Transverse colon (tissue), 4 donors: Measurements from ENCODE around the gene COL13A1. TPM values are rescaled to one million over a fixed set of nuclear protein-coding genes. Genes with fewer than 3 reads are reported as not detected.

ENCODE experiments used
- DNase-seq: peaks from one replicate; pipeline ENCODE4 v3.0.0-alpha.2; 2019
- H3K27ac ChIP-seq, 4 donors: fragments of 200-600 bp; sonication (generic); 2 replicates each; pipeline ENCODE4 v1.5.1; 2016 to 2018; ENCODE audit warnings: inconsistent platforms in 4 of 4
- H3K27me3 ChIP-seq: fragments of 200-600 bp; sonication (generic); 2 replicates; pipeline ENCODE4 v1.5.1; 2017; ENCODE audit warnings: inconsistent platforms
- H3K36me3 ChIP-seq, 4 donors: fragments of 200-600 bp; sonication (generic); 2 replicates each; pipeline ENCODE4 v1.5.1; 2017 to 2019; ENCODE audit warnings: inconsistent platforms in 4 of 4
- H3K4me1 ChIP-seq, 4 donors: fragments of 200-600 bp; sonication (generic); 2 replicates each; pipeline ENCODE4 v1.5.1; 2017 to 2020; ENCODE audit warnings: inconsistent platforms in 4 of 4
- H3K4me3 ChIP-seq, 4 donors: fragments of 200-600 bp; sonication (generic); 1 replicate in 1 of 4; 2 replicates in 3 of 4; pipeline versions ENCODE4 v1.5.1 to v1.6.1; 2017 to 2019; ENCODE audit warnings: inconsistent platforms in 4 of 4
- H3K9me3 ChIP-seq, 2 donors: fragments of 200-600 bp; sonication (generic); 2 replicates each; pipeline ENCODE4 v1.5.1; 2017 to 2019; ENCODE audit warnings: inconsistent platforms in 2 of 2
- EP300 ChIP-seq: sonication (generic); formaldehyde crosslinking; IDR thresholded peaks from one replicate; pipeline ENCODE4 v1.6.1; 2017; ENCODE audit warnings: antibody characterized with exemption, low read depth
- POLR2A ChIP-seq: fragments of 450-650 bp; IDR thresholded peaks from one replicate; pipeline ENCODE4 v1.6.1; 2016; ENCODE audit warnings: antibody characterized with exemption, mild to moderate bottlenecking, moderate library complexity
- POLR2AphosphoS5 ChIP-seq, 3 donors: sonication (generic); formaldehyde crosslinking; IDR thresholded peaks; one replicate each; pipeline ENCODE4 v1.6.1; 2016; ENCODE audit warnings: antibody characterized with exemption in 3 of 3
- WGBS, 2 donors: methylation state at CpG; one replicate each; pipeline ENCODE4 v1.1.5; 2018; ENCODE audit warnings: low coverage in 1 of 2; 5-methylcytosine and 5-hydroxymethylcytosine counted together
- in situ Hi-C, 4 donors: fragments of 200-750 bp; cut with MboI; loops; one replicate each; pipeline versions ENCODE4 v1.15.0 to v1.15.1; 2017; ENCODE audit warnings: low sequenced_read_pairs in 3 of 4, low pct_ligation_motif_present in 1 of 4, low pct_unique_long_range_greater_than_20kb in 1 of 4
- intact Hi-C: fragments of 100-400 bp; cut with DNase I; formaldehyde crosslinking; loops from one replicate; pipeline ENCODE4 v1.15.1; 2023; ENCODE audit warnings: low total_unique reads
- total RNA-seq, 4 donors: library from RNA; depleted of rRNA; stranded (reverse); fragments of >200 nt; gene quantifications; one replicate each; pipeline ENCODE4 v1.1.0, GENCODE V29; 2016
- TF ChIP-seq, protein P1 (sequence below), 5 experiments: fragments of 200-600 bp in 3 of 5; fragments of 450-650 bp in 2 of 5; sonication (generic) in 3 of 5; IDR thresholded peaks; 1 replicate in 2 of 5; 2 replicates in 3 of 5; pipeline ENCODE4 v1.5.1; 2016 to 2017; ENCODE audit warnings: antibody characterized with exemption in 5 of 5, inconsistent platforms in 3 of 5, mild to moderate bottlenecking in 2 of 5, moderate library complexity in 1 of 5

COL13A1 gene
- total RNA-seq, 4 donors from 2014 or later = 0.68 to 8.2 (median 2.1) TPM

DNA sequence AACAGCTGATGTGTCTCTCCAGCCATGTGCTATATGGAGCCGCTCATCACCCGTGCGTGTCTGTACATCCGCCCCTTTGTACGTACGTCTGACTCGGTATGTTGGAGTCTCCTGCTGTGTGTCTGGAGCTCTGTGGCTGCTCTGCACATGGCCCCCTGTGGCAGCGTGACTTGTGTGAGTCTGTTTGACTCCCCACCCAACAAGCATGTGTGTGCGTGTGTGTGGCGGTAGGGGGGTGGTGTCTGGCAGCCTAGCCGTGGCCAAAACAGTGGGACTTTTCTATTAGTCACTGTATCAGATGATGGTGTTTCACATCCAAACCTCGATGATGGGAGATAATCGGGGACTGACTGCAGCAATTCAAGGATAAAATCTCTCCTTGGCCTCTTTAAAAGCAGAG lies 94.1 kb downstream of the COL13A1 start:
- no peak overlapping the region for H3K4me3 ChIP-seq
- H3K4me1 ChIP-seq = peaks cover 0 to 41% (median 16%) of the 10 kb centered on the region in 4 donors
- no peaks in the 10 kb centered on the region for H3K9me3 ChIP-seq
- in situ Hi-C loops = no loop called here
- TF ChIP-seq POLR2AphosphoS5 (IDR thresholded peaks at IDR 0.05) (no peak), POLR2A (no peak), EP300 (no peak)
- TF ChIP-seq, protein P1, sequence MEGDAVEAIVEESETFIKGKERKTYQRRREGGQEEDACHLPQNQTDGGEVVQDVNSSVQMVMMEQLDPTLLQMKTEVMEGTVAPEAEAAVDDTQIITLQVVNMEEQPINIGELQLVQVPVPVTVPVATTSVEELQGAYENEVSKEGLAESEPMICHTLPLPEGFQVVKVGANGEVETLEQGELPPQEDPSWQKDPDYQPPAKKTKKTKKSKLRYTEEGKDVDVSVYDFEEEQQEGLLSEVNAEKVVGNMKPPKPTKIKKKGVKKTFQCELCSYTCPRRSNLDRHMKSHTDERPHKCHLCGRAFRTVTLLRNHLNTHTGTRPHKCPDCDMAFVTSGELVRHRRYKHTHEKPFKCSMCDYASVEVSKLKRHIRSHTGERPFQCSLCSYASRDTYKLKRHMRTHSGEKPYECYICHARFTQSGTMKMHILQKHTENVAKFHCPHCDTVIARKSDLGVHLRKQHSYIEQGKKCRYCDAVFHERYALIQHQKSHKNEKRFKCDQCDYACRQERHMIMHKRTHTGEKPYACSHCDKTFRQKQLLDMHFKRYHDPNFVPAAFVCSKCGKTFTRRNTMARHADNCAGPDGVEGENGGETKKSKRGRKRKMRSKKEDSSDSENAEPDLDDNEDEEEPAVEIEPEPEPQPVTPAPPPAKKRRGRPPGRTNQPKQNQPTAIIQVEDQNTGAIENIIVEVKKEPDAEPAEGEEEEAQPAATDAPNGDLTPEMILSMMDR (IDR thresholded peaks at IDR 0.05) = no peak
- no peak overlapping the region for H3K27ac ChIP-seq
- H3K27me3 ChIP-seq = no peaks in the 10 kb centered on the region
- DNase-seq = no peak
- no peaks in the 10 kb centered on the region for H3K36me3 ChIP-seq
- WGBS, 2 donors = 82% methylated on average over 13 of the region's 13 CpGs; no CpG with 5 or more reads in 1 of the 2 donors
- intact Hi-C loops = no loop called here

DNA sequence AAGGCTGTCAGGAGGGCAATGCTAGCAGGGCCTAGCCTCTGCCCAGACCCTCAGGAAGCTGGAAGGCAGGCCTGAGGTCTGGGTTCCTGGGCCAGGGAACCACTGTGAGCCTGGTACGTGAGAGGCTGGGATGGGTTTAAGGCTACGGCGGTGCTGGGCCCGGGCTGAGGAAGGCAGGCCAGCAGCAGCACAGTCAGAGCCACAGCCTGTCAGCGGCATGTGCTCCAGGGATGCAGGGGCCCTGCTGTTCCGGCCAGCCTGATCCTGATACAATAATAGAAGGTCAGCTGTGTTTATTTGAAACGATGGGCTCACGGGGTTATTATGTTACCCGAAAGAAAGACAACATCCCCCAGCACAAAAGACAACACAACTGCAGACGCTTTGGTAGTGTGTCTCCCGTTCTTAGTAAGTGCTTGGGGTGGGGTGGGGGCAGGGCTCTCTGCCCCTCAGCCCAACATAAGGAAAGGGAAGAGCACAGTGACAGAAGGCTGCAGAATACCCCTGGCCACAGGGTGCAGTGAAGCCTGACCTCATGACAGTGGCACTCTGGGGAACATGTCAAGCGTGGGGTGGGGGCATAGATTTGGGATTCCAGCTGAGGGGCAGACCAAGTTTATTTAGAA lies 95.0 kb downstream of the COL13A1 start:
- Histone ChIP-seq H3K4me1 (peaks cover 6 to 49% (median 13%) of the 10 kb centered on the region in 4 donors), H3K4me3 (no peak overlapping the region), H3K36me3 (no peaks in the 10 kb centered on the region), H3K27me3 (no peaks in the 10 kb centered on the region), H3K27ac (peak overlapping the region in 1 of 4 donors; percentile 26), H3K9me3 (no peaks in the 10 kb centered on the region)
- WGBS, 2 donors = 79% methylated on average over 11 of the region's 12 CpGs; no CpG with 5 or more reads in 1 of the 2 donors
- TF ChIP-seq POLR2A (no peak), POLR2AphosphoS5 (IDR thresholded peaks at IDR 0.05) (no peak), EP300 (no peak)
- TF ChIP-seq, protein P1 (IDR thresholded peaks at IDR 0.05) = no peak
- intact Hi-C loops (no loop called here), in situ Hi-C loops (no loop called here)
- DNase-seq = no peak

DNA sequence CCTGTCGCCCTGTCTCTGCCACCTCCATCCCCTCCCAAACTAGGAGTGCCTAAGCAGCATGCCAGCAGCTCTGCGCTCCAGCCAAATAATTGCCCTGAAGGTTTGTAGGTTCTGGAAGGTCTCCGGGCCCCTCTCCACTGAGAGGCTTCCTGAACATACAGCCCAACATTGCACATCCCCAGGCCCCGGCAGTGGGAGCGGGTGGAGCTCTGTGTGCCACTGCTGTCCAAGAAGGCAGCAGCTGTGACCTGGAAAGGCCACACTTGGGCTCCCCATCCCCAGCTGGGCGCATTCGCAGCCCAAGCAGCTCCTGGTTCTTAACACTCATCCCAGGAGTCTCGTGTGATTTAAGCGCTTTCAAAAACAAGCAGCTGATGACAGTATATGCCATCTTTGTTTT lies 95.7 kb downstream of the COL13A1 start:
- no peak overlapping the region for H3K4me3 ChIP-seq
- no peak for TF ChIP-seq POLR2A
- TF ChIP-seq, protein P1 (IDR thresholded peaks at IDR 0.05) = no peak
- no peak for TF ChIP-seq POLR2AphosphoS5 (IDR thresholded peaks at IDR 0.05)
- TF ChIP-seq EP300 = no peak
- 89 to 100% methylated on average over 4 to 8 of the region's 9 CpGs for whole genome bisulfite sequencing, 2 donors
- H3K9me3 ChIP-seq = no peaks in the 10 kb centered on the region
- peaks cover 9 to 50% (median 15%) of the 10 kb centered on the region in 4 donors for H3K4me1 ChIP-seq
- in situ Hi-C loops = no loop called here
- no peak for DNase-seq
- no peak overlapping the region for H3K27ac ChIP-seq
- intact Hi-C loops = no loop called here
- H3K27me3 ChIP-seq = no peaks in the 10 kb centered on the region
- H3K36me3 ChIP-seq = no peaks in the 10 kb centered on the region

DNA sequence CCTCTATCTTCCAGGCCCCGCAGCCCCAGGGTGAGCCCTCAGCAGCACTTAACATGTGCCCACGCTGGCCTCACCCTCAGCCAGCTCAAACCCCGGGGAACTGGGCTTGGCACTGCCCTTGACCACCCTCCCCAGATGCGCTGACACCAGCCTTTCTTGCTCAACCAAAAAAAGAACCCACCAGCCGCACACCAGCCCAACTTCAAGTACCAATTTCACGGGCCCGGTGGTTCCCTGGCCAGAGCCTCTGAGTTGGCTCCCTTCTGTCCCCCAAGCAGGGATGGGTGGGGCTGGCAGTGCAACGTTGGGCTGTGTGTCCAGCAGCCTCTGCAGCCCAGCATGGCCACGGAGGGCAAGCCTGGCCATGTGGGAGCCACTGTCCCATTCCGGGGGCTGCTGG lies 96.3 kb downstream of the COL13A1 start:
- intact Hi-C loops = no loop called here
- DNase-seq = no peak
- 69% methylated on average over 9 of the region's 10 CpGs; no CpG with 5 or more reads in 1 of the 2 donors for WGBS, 2 donors
- H3K27ac ChIP-seq = no peak overlapping the region
- H3K36me3 ChIP-seq = no peaks in the 10 kb centered on the region
- TF ChIP-seq POLR2AphosphoS5 (IDR thresholded peaks at IDR 0.05) (no peak), POLR2A (no peak), EP300 (no peak)
- TF ChIP-seq, protein P1 (IDR thresholded peaks at IDR 0.05) = no peak
- H3K27me3 ChIP-seq = no peaks in the 10 kb centered on the region
- in situ Hi-C loops = no loop called here
- H3K9me3 ChIP-seq = no peaks in the 10 kb centered on the region
- peaks cover 9 to 48% (median 15%) of the 10 kb centered on the region in 4 donors for H3K4me1 ChIP-seq
- H3K4me3 ChIP-seq = no peak overlapping the region
